Activated CD8-positive, alpha-beta memory T cell treated with anti-CD3 and anti-CD28 coated beads for 24 hours (primary cell): ENCODE data around the gene DHX40.
"Not testable (repeated sequence)": the region's sequence is repeated elsewhere in the genome, so short reads cannot be mapped to it uniquely, and the experiment has no call there.

Source experiments
- DNase-seq: peaks from one replicate; pipeline ENCODE4 v3.0.0-alpha.2; 2020

DHX40 gene

GRCh38 chr17:59633658-59634359 lies 68.4 kb downstream of the DHX40 start:
- DNase-seq = no peak

DNA sequence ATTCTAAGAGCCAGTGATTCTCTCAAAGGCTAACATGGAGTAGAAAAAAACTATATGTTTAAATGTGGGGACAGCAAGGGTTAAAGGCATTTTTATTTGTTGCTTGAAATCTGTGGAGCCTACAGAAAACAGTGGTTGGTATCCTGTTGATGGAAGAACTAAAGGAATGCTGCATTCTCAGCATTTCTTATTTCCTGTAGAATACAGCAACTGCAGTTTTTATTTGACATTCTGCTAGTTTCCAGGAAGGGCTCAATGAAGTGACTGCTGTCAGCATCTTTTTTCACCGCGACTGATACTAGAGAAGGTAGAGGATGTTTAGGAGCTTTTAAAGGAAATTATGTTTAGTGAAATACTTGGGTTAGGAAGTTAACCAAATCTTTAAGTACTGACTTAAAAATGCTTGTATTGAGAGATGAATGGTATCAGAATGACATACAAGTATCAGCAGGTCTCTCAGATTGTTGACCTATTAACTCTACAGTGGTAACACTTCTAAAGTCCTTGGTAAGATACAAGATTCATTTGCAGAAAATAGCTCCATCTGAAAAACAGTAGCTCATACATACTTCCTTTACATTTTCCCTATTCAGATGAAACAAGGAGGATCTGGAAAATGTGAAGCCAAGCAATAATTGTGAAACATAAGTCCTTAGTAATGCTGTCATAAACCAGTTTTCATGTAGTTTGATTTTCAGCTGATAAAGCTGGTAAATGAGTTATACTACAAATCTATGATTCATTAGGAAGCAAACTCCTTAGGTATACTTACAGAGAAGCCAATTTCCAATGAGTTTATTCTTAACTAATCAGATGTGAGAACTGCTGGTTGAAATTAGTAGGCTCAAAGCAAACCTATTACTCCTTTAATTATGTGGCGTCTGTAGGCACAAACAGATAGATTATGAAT lies 69.5 kb downstream of the DHX40 start:
- no peak for DNase-seq

DNA sequence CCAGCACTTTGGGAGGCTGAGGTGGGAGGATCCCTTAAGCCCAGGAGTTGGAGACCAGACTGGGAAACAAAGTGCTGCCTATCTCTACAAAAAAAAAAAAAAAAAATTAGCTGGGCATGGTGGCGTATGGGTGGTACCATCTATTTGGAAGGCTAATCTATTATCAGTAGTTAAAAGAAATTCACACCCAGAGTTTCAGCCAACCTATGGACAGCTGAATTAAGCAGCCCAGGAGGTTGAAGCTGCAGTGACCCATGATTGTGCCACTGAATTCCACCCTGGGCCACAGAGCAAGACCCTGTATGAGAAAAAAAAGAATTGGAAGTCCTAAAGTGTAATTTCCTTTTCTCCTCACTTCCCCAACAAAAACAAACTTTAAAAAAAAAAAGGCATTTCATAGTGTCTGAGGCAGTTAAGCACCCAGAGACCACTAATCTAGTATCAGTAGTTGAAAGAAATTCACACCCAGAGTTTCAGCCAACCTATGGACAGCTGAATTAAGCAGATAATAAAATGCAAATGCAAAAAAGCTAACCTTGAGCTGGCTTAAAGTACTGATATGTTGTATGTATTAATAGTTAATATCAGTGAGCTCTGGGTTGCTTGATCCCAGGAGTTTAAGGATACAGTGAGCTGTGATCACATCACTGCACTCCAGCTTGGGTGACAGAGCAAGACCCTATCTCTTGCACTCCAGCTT lies 72.4 kb downstream of the DHX40 start:
- no peak for DNase-seq

GRCh38 chr17:59638553-59638952 lies 73.1 kb downstream of the DHX40 start:
- no peak for DNase-seq

GRCh38 chr17:59641799-59642484 lies 76.5 kb downstream of the DHX40 start:
- DNase-seq = no peak

- DNase-seq = no peak
These were observed 77.2 kb downstream of the DHX40 start for GRCh38 chr17:59642565-59642964.

GRCh38 chr17:59643159-59644140 lies 78.0 kb downstream of the DHX40 start:
- DNase-seq = no peak

- no peak for DNase-seq
These were observed 81.9 kb downstream of the DHX40 start for GRCh38 chr17:59647288-59647687.

DNA sequence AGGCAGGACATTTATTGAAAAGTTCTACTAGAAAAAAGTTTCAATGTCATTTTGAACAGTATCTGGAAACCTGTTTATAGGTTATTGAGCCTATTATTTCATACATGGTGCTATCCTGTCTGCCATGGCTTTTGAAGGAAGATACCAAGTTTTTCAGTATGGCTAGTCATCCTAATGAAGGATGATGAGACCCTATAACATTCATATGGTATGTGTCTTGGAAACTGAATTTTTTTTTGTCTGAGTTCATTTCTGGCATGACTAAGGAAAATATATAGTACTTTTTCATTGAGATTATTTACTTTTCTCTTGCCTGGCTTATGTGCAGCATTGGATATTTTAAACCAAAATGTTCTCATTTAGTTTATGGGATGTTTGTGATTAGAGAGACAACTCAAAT lies 84.5 kb downstream of the DHX40 start:
- no peak for DNase-seq

DNA sequence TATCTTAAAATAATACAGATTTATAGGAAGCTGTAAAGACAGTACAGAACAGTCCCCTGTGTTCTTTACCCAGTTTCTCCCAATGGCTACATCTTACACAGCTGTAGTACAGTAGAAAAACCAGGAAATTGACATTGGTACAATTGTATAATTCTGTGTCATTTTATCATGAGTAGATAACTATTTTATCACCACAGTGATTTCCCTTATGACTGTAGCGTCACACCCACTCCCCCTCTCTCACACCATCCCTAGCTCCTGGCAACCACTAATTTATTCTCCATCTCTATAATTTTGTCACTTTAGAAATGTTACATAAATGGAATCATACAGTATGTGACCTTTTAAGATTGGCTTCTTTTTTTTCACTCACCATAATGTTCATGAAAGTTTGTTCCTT lies 85.2 kb downstream of the DHX40 start:
- DNase-seq = no peak

DNA sequence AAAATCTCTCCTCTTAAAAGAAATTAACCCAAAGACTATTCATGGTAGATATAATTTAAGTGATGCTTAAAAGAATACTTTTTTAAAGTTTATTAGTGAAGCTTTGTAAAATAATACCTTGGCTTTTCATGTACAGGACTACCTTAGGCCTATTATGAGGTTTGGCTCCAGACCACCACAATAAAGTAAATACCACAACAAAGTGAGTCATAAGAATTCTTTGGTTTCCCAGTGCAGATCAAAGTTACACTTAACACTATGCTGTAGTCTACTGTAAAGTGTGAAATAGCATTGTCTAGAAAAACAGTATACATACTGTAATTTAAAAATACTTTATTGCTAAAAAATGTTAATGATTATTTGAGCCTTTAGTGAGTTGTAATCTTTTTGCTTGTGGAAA lies 85.9 kb downstream of the DHX40 start:
- no peak for DNase-seq

DNA sequence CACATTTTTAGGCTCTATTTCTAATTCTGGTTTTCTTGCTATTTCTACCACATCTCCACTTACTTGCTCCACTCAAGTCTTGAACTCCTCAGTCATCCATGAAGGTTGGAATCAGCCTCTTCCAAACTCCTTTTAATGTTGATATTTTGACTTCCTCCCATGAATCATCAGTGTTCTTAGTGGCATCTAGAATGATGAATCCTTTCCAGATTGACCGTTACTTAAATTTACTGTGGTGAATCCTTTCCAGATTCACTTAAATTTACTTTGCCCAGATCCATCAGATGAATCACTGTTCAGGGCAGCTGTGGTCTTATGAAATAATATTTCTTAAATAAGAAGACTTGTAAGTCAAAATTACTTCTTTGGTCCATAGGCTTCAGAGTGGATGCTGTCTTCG lies 86.7 kb downstream of the DHX40 start:
- no peak for DNase-seq

- DNase-seq = not testable (repeated sequence)
These were observed 91.2 kb downstream of the DHX40 start for GRCh38 chr17:59656624-59657023.
